Left colon (tissue), 2 donors: ENCODE results near the gene PLBD2. TPM values are rescaled to one million over a fixed set of nuclear protein-coding genes. Genes with fewer than 3 reads are reported as not detected.

Experiments
- ATAC-seq: fragments of 200-7000 bp; cut with Tn5 transposase; one replicate; pipeline ENCODE4 v1.9.1; 2020; ENCODE audit warnings: mild to moderate bottlenecking, moderate library complexity
- DNase-seq, 2 donors: peaks; one replicate each; pipeline ENCODE4 v3.0.0-alpha.2; 2020
- intact Hi-C, 2 donors: fragments of 100-400 bp; cut with DNase I in 1 of 2; cut with micrococcal nuclease in 1 of 2; formaldehyde crosslinking; loops; one replicate each; pipeline versions ENCODE4 v1.11.2 to v1.14.0; 2022; cut with DNase I, micrococcal nuclease
- total RNA-seq, 2 donors: library from RNA; stranded (reverse); fragmentation: NEBNext Ultra II Directional; extraction: Animal tissue kit (Norgen Biotek cat#: 25700); gene quantifications; one replicate each; pipeline ENCODE4 v1.2.1, GENCODE V29; 2021
- donor health status: DM: no; HTN: no; CAD: no.
- donor health status: DM: yes; HTN: yes; CAD: no.

PLBD2 gene
- total RNA-seq, 2 donors from 2014 or later = 17.7 to 23.5 TPM

- ATAC-seq (no peak), DNase-seq (no peak)
- intact Hi-C loops = loop anchor here in 1 of 2 donors (5.0 kb wide), 1 partner anchor 114 kb away; no protein-coding TSS in a partner anchor
Measured at GRCh38 chr12:113425960-113426453, 67.6 kb downstream of the PLBD2 start.

- intact Hi-C loops = loop anchor here in 1 of 2 donors (5.0 kb wide), 1 partner anchor 116 kb away; no protein-coding TSS in a partner anchor
- ATAC-seq = no peak
- DNase-seq = no peak
Measured at GRCh38 chr12:113427882-113428281, 69.5 kb downstream of the PLBD2 start.

GRCh38 chr12:113428482-113428881, 70.1 kb downstream of the PLBD2 start:
- ATAC-seq = no peak
- no peak for DNase-seq
- intact Hi-C loops = loop anchor here in 1 of 2 donors (5.0 kb wide), 1 partner anchor 116 kb away; no protein-coding TSS in a partner anchor

- intact Hi-C loops = no loop called here
- ATAC-seq = no peak
- DNase-seq = no peak
Measured at GRCh38 chr12:113432986-113433385, 74.6 kb downstream of the PLBD2 start.

- intact Hi-C loops = no loop called here
- DNase-seq (no peak), ATAC-seq (no peak)
Measured at GRCh38 chr12:113435367-113435766, 77.0 kb downstream of the PLBD2 start.

GRCh38 chr12:113436586-113436985, 78.2 kb downstream of the PLBD2 start:
- intact Hi-C loops = no loop called here
- DNase-seq = no peak
- ATAC-seq = no peak

- no peak for ATAC-seq
- intact Hi-C loops = no loop called here
Measured at GRCh38 chr12:113436993-113437728, 78.8 kb downstream of the PLBD2 start.

GRCh38 chr12:113437729-113438100, 79.3 kb downstream of the PLBD2 start:
- intact Hi-C loops = no loop called here
- no peak for ATAC-seq
- no peak for DNase-seq

More at GRCh38 chr12:113436993-113437728, 78.8 kb downstream of the PLBD2 start:
- no peak for DNase-seq

GRCh38 chr12:113438523-113439300, 80.3 kb downstream of the PLBD2 start:
- DNase-seq = no peak
- no peak for ATAC-seq
- intact Hi-C loops = no loop called here

GRCh38 chr12:113439301-113439597, 80.9 kb downstream of the PLBD2 start:
- DNase-seq = no peak
- intact Hi-C loops = no loop called here
- no peak for ATAC-seq

- no peak for DNase-seq
- ATAC-seq = peak; percentile 42
- intact Hi-C loops = no loop called here
Measured at GRCh38 chr12:113439606-113440030, 81.2 kb downstream of the PLBD2 start.

- no peak for DNase-seq
- intact Hi-C loops = no loop called here
- ATAC-seq = no peak
Measured at GRCh38 chr12:113440336-113440735, 81.9 kb downstream of the PLBD2 start.

Other genes starting within 250 kb of the PLBD2 start
- gene RASAL1, start 222.8 kb upstream of the PLBD2 start, total RNA-seq = 10 to 100 TPM in 1 of 2 donors, 1 to 10 TPM in 1; 9.0 to 14.1 TPM
- under 1 TPM in 1 of 2 donors, not detected in 1; 0.43 TPM for gene CFAP73, start 208.9 kb upstream of the PLBD2 start, total RNA-seq
- 10 to 100 TPM; 42.0 to 56.9 TPM for gene DDX54, start 173.1 kb upstream of the PLBD2 start, total RNA-seq
- gene RITA1, start 172.9 kb upstream of the PLBD2 start, total RNA-seq = 10 to 100 TPM; 17.4 to 18.0 TPM
- gene TPCN1, start 137.1 kb upstream of the PLBD2 start, total RNA-seq = 10 to 100 TPM; 84.7 to 96.4 TPM
- gene SLC8B1, start 23.5 kb upstream of the PLBD2 start, total RNA-seq = 10 to 100 TPM; 50.5 to 57.3 TPM
- 1 to 10 TPM in 1 of 2 donors, under 1 TPM in 1; 0.76 to 4.7 TPM for gene SDS, start 45.3 kb downstream of the PLBD2 start, total RNA-seq
- 10 to 100 TPM; 14.7 to 20.1 TPM for gene SDSL, start 63.8 kb downstream of the PLBD2 start, total RNA-seq
- not detected for gene LHX5, start 113.3 kb downstream of the PLBD2 start, total RNA-seq